HG02678 (cell line): ENCODE measurements around the gene SERPINE2.
"Not testable (repeated sequence)": the region's sequence is repeated elsewhere in the genome, so short reads cannot be mapped to it uniquely, and the experiment has no call there.

Experiments
- ATAC-seq: cut with Tn5 transposase; IDR thresholded peaks from one replicate; pipeline ENCODE4 v1.9.1; 2021; ENCODE audit warnings: mild to moderate bottlenecking, moderate library complexity; ENCODE audit not compliant: unreplicated experiment

SERPINE2 gene

DNA sequence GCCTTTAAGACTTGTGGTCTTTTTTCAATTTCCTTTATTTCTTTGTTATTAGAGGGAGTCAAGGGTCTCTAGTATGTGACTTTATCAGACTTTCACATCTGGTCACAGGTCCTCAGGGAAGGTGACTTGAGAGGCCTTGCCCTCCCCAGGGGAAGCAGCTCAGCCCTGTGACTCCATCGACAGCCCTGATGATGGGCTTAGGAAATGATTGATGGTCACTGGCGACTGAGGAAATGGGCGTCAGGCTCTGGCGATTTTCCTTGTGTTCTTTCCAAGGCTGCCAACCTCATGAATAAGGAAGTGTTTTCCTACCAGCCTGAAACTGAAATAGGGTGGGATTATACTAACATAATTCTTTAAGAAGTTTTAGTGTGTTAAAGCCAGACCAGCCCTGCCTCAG is 21.1 kb downstream of the SERPINE2 start:
- no peak for ATAC-seq

DNA sequence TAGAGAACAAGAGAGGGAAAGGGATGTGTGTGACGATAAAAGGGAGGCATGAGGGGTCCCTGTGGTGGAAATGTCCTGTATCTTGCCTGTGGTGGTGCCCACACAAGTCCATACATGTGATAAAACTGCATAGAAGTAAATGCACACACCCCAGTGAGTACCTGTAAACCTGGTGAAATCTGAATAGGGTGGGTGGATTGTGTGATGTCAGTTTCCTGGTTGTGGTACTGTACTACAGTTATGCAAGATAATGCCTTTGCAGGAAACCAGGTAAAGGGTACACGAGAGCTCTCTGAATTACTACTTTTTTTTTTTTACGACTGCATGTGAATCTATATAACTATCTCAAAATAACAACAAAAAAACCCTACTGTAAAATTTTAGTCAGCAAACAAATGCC is 22.1 kb downstream of the SERPINE2 start:
- ATAC-seq: no peak

DNA sequence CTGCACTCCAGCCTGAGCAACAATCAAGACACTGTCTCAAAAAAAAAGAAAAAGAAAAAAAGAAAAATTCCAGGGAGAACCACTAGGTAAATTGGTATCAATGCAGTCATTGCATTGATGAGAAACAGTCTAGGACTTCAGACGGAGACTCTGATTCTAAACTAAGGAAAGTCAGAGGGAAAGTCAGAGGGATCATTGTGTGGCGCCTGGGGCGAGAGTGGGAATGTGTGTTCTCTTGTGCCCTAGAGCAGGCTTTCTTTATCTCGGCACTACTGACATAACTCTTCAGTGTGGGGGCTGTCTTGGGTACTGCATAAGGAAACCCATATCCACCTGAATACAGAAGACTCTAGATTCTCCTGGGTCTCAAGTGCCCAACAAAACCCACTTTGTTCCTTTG is 24.8 kb downstream of the SERPINE2 start:
- no peak for ATAC-seq

DNA sequence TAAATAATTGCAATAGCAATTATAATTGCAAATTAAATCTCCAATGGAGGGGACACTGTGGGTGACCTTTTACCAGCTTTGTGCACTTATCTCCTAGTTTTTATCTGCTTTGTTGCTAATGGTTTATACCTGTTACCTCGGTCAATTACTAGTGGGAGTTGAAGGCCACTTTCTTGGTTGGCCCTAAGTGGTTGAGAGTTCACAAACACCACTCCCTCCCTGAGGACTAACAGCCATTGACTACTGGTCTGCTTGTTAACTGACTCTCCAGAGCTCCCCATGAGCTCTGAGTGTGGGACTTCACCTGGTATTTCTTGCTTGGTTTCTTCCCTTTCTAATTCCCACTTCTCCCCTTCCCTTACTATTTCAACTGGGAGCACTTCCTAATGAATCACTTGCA is 27.2 kb downstream of the SERPINE2 start:
- ATAC-seq: no peak

DNA sequence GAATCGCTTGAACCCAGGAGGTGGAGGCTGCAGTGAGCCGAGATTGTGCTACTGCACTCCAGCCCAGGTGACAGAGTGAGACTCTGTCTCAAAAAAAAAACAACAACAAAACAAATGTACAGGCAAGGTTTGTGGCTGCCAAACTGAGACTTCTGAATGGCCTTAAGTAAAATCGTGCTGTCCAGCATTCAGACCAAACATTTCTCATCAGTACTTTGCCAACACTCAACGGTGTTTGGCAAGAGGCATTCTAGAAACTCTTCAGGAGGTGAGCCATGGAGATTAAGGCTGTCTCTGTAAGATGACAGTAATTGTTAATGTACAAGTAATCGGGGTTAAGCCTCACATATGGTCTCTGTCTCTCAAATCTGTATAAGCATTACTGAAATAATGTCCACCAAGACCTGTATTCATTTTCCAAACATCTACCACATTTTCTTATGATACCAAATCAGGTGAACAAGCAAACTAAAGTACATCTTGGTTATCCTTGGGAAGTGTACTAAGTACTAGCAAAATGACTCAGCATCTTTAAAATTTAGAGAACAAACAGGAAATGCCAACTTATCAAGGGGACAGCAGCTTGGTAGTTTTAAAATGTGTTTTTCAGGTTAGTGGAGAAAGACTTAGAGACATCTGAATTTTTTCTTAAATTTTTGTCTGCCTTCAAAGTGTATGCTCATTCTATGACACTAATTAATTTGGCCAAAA is 29.3 kb downstream of the SERPINE2 start:
- ATAC-seq: no peak

DNA sequence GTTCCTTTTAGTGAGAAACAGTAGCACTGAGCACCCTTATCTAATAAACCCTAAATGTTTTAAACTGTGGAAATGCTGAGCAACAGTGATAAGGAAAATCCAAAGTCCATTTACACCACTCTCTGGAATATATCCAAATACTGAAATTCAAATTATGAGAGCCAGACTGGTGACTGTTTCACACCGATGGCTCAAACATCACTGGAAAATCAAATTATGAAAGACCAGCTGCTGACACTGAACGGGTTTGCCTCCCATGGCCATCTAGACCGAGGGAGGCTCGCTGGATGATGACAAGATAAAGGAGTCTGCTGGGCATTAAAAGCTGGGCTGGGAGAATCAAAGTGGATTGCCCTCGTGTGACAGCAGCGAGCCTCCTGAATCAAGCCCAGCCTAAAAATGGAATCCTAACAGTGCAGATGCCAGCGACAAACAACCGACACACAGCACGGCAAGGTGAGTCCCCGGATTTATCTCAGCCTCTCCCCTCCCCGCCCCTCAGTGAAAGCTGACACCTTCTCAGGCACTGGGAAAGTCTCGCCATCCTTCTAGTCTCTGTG is 30.3 kb downstream of the SERPINE2 start:
- ATAC-seq: no peak

DNA sequence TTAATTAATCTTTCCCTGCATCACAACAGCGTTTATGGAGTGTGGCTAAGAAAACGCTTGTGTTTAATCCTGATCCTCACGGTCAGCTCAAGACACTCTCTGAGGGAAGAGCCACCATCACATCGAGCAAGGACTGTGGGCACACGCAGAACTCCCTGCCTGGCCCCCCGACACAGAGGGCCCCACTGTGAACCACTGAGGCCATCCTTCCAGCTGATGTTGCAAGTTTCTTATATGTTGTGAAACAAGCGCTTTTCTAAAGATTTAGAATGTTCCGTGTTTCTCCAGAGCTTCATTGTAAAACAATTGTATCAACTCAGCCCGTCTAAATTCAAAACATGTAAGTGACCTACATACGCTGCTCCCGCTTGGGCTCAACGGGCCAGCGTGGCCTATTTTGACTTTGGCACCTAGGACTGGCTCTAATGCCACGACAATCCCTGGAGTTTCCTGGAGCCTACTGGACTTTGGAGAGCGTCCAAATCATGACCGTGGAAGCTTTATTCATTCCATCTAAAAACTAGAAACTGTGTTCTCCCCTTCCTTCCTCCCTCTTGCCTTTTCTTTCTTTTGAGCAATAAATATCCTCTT is 34.9 kb downstream of the SERPINE2 start:
- no peak for ATAC-seq

DNA sequence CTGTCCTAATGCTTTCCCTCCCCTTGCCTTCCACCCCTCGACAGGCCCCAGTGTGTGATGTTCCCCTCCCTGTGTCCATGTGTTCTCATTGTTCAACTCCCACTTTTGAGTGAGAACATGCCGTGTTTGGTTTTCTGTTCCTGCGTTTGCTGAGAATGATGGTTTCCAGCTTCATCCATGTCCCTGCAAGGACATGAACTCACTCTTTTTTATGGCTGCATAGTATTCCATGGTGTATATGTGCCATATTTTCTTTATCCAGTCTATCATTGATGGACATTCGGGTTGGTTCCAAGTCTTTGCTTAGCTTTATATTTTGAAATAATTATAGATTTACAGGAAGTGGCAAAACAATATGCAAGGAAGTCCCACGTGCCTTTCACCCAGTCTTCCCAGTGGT is 38.4 kb downstream of the SERPINE2 start:
- not testable (repeated sequence) for ATAC-seq

DNA sequence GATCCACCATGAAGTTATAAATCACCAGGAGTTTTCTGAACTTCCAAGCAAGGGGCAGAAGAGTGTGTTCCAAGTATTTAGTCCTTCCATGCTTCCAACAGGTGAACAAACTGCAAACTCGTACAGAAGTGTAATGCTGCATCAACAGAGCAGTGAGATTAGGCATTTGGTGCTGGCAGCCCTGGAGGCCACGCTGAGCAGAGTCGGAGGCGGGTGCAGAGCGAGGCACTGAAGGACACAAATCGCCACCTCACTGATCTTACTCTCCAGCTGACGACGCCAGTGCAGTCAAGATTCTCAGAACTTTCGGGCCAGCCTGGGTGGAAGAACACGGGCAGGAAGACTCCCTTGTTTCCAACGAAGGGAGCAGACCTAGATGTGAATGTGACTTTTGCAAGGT is 39.2 kb downstream of the SERPINE2 start:
- ATAC-seq: no peak

DNA sequence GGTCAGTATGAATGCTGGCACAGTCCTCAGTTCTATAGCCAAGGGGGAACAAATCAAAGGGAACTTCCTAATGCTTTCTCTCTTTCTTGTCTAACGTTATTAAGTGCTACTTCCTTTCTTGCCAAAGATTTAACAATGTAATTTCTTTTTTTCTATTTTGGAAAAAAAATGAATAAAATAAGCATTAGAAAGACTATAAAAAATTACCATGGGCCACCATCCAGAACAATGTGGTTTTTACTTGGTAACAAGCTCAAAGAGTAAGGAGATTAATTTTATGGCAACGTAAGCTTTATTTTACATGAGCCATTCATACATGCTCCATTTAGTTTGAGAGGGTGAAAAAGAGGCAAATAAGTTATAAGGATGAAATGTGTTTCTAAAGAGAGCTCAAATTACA is 40.1 kb downstream of the SERPINE2 start:
- ATAC-seq: no peak

DNA sequence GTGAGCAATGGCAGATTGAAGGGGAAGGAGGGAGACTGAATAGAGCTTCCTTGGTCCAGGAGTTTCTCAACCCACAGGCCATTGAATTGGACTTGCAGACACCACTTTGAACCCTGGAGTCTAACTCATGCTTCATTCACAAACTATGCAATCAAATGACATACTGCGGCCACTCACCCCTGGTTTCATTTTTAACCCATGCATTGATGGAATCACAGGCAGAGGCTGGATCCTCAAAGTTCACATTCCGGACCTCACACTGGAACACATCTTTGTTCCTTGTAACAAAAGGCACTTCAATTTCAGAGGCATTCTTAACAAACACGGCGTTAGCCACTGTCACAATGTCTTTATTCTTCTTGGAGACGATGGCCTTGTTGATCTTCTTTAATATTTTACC is 41.1 kb downstream of the SERPINE2 start:
- no peak for ATAC-seq

DNA sequence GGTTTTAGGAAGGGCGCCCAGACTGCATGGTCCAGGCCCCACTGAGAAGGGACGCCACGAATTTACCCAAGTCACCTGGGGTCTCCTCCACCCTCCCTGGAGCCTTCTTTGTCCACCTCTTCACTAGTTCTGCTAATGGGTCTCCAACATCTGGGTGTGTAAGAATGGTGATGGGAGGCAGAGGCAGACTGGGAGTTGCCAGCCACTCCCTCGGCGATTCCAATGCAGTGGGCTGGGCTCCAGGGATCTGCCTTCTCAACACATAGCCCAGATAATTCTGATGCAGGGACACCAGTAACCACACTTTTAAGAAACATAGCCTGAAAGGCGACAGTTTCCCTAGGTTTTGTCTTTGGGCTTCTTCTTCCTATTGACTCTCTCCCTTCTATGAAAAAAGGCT is 42.7 kb downstream of the SERPINE2 start:
- ATAC-seq: no peak

DNA sequence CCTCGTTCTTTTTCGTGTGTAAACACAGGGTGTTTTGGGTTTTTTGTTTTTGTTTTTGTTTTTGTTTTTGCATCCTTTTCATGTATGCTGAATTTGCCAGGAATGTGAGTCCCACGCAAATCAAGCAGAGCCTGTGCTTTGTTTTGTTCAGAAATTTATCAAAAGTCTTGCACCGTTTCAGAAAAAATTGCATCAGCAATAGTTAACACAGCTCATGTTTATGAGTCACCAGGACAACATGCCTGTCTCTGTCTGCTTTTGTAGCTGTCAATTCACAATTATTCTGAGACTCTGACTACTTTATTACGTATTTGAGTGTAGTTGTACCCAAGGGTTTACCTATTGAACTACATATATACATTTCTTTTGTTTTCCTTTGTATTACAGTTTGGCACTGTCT is 43.5 kb downstream of the SERPINE2 start:
- ATAC-seq: no peak

DNA sequence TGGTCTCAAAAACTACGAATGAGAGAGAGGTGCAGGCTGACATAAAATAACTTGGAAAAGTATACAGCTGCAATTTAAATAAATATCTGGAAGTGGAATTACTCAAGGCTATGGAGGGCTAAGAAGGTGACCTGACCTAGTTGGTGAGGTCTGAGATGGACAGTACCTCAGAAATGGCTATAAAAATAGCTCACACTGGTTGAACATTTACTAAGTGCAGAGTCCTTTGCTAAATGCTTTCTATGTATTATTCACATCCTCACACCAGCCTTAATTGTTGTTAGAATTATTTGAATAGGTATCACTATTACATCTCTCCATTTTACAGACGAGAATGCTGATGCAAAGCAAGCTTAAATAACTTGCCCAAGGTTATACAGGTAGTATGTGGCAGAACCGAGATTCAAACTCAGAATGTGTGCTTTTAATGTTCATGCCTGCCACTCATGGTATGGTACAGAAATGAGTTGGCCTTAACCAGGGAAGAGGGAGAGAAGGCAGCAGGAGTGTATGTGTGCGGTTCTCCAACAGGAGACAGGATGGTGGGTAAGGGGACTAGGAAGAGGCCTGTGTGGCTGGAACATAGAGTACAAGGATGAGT is 44.4 kb downstream of the SERPINE2 start:
- no peak for ATAC-seq

DNA sequence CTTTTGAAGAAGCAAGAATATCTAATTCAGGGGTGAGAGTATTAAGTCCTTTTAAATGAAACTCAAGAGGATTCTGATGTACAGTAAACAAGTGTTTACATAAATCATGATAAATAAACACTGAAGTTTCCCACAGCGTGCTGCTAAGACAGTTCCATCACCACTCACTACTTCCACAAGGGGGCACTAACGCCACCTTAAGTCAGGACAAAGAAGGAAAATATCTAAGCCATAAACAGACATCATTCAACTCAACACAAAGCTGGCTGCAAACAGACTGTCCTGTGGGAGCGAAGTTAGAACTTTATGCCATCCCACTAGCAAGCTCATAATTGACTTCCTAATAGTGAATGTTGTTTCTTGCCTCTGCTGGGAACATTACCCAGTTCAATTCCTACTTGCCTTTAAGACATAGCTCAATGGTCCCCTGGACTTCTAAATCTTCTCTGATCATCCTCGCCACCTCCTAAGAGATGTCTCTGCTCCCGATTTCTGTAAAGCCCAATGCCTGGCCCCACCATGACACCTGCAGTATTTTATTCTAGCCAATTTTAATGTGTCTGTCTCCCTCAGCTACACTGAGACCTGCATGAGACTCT is 45.4 kb downstream of the SERPINE2 start:
- ATAC-seq: peak; percentile 76

DNA sequence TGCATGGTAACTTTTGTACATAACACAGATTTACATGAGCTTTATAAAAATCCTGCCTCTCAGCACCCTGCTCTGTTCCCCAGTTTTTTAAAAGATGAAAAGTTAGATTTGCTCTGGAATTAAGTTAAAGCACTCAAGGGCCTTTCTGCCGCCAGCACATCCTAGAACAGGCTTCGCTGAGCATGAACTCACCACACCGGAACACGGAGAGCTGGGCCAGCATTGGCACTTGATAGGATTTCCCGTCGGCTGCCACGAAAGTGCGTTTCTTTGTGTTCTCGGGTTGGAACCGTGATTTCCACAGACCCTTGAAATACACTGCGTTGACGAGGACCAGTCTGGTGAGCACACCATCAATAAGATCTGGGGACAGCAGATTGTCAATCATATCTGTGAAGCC is 47.5 kb downstream of the SERPINE2 start:
- no peak for ATAC-seq

DNA sequence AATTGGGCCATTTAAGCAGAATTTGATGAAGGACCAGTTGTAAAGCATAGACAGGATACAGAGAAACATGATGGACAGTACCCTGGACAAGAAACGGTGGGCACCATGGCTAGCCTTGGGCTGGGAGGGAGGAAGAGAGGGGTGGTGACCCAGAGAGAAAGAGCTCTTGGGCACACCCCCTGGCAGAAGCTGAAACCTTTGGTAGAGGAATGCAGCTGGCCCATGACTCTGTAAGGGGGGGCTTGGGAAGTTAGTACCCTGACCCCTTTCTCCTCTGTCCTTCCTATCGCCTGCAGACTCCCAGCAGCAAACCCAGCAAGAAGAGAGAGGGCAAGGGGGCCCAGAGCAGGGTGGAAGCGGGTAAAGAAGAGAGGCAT is 49.2 kb downstream of the SERPINE2 start:
- no peak for ATAC-seq

DNA sequence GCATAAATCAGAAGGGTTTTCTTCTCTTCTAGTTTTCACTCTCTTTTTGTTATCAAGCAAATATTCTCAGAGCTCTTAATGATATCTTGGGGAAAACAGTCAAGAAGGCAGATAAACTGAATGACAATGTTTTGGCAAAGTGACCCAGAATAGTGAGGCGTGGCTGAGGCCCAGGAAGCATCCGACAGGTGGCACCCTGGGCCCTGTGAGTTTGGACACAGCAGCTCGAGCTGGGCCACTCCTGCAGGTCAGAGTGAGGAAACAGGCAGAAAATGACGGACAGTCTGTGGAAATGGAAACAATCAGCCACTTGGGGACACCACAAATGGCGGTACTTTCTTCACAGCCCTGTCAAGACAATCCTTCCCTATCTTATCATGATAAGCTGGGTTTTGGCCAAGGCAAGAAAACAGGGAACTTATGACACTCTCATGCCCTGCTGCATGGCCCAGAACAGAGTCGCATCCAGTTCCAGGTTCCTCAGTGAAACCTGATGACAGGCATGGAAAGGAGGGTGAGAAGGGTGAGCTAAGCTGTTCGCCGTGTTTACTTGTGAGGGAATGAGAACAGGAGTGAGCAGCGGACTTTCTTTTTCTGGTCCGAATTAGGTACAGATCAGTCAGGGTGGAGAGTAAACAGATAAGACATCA is 49.8 kb downstream of the SERPINE2 start:
- no peak for ATAC-seq

DNA sequence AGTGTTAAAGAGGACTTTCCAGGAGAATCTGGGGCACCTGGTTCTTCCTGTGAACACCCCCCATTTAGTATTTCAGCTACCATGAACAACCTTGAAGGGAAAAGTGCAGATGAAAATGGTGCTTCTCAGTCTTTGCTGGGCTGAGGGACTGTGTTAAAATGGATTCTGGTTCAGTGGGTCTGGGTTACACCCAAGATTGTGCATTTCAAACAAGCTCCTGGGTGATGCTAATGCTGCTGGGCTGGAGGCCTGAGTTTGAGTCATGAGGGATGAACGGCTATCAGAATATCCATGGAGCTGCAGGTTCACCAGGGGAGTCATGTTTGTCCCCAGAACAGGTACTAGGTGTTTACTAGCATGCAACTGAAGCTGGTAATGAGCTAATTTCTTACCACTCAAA is 57.8 kb downstream of the SERPINE2 start:
- ATAC-seq: no peak

DNA sequence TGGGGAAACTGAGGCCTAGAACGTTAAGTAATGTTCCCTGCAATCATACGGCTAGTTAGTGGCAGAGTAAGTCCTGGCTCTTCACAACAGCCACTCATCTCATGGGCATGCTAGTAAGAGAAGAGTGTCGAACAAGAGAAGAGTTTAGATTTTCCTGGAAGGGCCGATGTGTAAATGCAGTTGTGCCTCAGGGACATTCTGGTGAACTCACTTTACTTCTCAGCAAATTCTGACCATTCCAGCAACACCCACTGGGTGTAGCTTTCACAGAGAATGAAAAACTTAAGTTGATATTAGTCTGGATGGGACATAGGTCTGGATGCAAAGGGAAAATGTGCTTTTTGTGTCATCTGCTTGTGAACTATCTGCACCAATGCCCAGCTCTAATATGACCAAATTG is 58.3 kb downstream of the SERPINE2 start:
- ATAC-seq: no peak

DNA sequence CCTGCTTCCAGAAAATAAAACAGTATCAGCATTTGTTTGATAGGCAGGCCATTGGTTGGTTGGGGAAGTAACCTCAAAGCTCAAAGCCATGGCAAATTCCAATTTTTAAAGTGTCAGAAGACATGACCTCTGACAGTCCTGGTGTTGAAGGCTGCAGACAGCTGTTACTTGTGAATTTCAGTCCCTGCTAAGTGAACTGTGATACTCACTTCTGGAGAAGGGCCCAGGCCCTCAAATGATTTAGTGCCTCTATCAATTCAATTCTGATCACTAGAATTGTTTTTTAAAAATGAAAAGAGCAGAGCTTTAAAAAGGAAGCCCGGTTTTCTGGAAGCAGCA is 58.7 kb downstream of the SERPINE2 start:
- no peak for ATAC-seq
